Natural killer cell (primary cell): Measurements from ENCODE around the gene VWA8. TPM values are rescaled to one million over a fixed set of nuclear protein-coding genes. Genes with fewer than 3 reads are reported as not detected.

Source experiments
- ATAC-seq, 3 donors: fragments of 150-1000 bp in 2 of 3; fragments of 200-7000 bp in 1 of 3; cut with Tn5 transposase; 1 replicate in 1 of 3; 2 replicates in 2 of 3; pipeline ENCODE4 v1.10.0; 2021; ENCODE audit warnings: mild to moderate bottlenecking in 2 of 3, moderate library complexity in 2 of 3
- DNase-seq, 2 donors: peaks; one replicate each; pipeline versions ENCODE4 v3.0.0 to v3.0.0-alpha.2; 2013 to 2021; ENCODE audit warnings: mixed read lengths in 1 of 2
- H3K27ac ChIP-seq: one replicate; pipeline ENCODE4 v1.5.1; 2013; ENCODE audit warnings: mild to moderate bottlenecking, low read length
- H3K27me3 ChIP-seq: one replicate; pipeline ENCODE4 v1.6.1; 2013; ENCODE audit warnings: low read length; ENCODE audit not compliant: control insufficient read depth, insufficient read depth
- H3K36me3 ChIP-seq: one replicate; pipeline ENCODE4 v1.6.1; 2013; ENCODE audit warnings: low read length; ENCODE audit not compliant: control insufficient read depth, insufficient read depth
- H3K4me1 ChIP-seq: one replicate; pipeline ENCODE4 v1.6.1; 2013; ENCODE audit warnings: low read length; ENCODE audit not compliant: control insufficient read depth, insufficient read depth
- H3K4me3 ChIP-seq: one replicate; pipeline ENCODE4 v1.5.1; 2013; ENCODE audit warnings: low read length
- H3K9me3 ChIP-seq: one replicate; pipeline ENCODE4 v1.6.1; 2013; ENCODE audit warnings: low read length; ENCODE audit not compliant: control insufficient read depth, insufficient read depth
- H3K27ac Mint-ChIP-seq, 2 donors: one replicate each; pipeline ENCODE4 v1.8.0; 2022; ENCODE audit warnings: mild to moderate bottlenecking in 2 of 2, mixed read lengths in 2 of 2, moderate library complexity in 1 of 2
- H3K27me3 Mint-ChIP-seq, 2 donors: one replicate each; pipeline ENCODE4 v1.8.0; 2022; ENCODE audit warnings: low read depth in 2 of 2, mixed read lengths in 2 of 2
- H3K36me3 Mint-ChIP-seq: one replicate; pipeline ENCODE4 v1.8.0; 2022; ENCODE audit warnings: mixed read lengths
- H3K4me1 Mint-ChIP-seq, 2 donors: one replicate each; pipeline ENCODE4 v1.8.0; 2022; ENCODE audit warnings: mixed read lengths in 2 of 2
- H3K4me3 Mint-ChIP-seq: one replicate; pipeline ENCODE4 v1.8.0; 2022; ENCODE audit warnings: mild to moderate bottlenecking, moderate library complexity, mixed read lengths
- H3K9me3 Mint-ChIP-seq, 2 donors: one replicate each; pipeline ENCODE4 v1.8.0; 2022; ENCODE audit warnings: mixed read lengths in 2 of 2
- WGBS: methylation state at CpG from one replicate; pipeline ENCODE4 v1.1.7; 2013; ENCODE audit warnings: missing lambda C conversion rate; ENCODE audit not compliant: insufficient coverage; 5-methylcytosine and 5-hydroxymethylcytosine counted together
- intact Hi-C: fragments of 100-400 bp; cut with micrococcal nuclease; formaldehyde crosslinking; loops from one replicate; pipeline ENCODE4 v1.14.2; 2022
- total RNA-seq, 4 donors: library from RNA; stranded (reverse); fragments of 120-200 nt in 1 of 4; gene quantifications; one replicate each; pipeline versions ENCODE4 v1.2.3 to v1.2.4, GENCODE V29; 2013 to 2022
- TF ChIP-seq, protein P1 (sequence below): fragments of 200-600 bp; IDR thresholded peaks from one replicate; pipeline ENCODE4 v1.8.0; 2022; ENCODE audit warnings: antibody characterized with exemption

The VWA8 gene
- total RNA-seq, 3 donors from 2014 or later (not counting 1 experiment from before 2014, with no cell fraction given): 21.9 to 27.5 (median 22.6) TPM

DNA sequence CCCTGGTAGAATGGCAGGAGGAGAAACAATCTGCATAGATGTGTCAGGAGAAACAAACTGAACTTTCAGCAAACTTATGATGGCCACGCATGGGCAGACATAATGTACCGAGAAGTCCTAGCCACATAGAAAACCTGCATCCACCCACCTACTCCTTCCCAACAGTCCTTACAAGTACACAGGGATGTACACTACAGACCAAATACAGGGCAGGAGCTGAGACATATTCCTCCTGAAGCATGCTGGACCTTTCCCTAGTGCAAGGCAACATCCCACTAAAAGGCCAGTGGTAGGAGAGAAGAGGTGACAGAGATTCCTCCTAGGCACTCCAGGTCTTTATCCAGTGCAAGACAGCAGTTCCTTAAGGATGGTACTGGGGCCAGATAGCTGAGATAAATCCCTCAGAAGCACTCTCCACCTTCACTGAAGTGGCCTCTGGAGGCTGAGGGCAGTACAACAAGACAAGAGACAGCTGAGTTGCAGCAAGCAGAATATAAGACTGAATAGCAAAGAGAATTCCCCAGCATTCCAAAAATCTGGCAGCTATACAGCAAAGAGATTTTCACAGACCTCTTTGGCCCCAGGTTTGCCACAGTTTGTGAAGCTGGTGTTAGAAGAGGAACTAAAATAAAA, 18.3 kb downstream of the VWA8 start:
- Mint-ChIP-seq H3K9me3 (peaks cover 0 to 14% of the 10 kb centered on the region in 2 donors), H3K4me1 (peaks cover 6 to 16% of the 10 kb centered on the region in 2 donors), H3K27me3 (no peaks in the 10 kb centered on the region), H3K36me3 (peaks cover 27% of the 10 kb centered on the region), H3K4me3 (no peak overlapping the region), H3K27ac (no peak overlapping the region)
- TF ChIP-seq, protein P1, sequence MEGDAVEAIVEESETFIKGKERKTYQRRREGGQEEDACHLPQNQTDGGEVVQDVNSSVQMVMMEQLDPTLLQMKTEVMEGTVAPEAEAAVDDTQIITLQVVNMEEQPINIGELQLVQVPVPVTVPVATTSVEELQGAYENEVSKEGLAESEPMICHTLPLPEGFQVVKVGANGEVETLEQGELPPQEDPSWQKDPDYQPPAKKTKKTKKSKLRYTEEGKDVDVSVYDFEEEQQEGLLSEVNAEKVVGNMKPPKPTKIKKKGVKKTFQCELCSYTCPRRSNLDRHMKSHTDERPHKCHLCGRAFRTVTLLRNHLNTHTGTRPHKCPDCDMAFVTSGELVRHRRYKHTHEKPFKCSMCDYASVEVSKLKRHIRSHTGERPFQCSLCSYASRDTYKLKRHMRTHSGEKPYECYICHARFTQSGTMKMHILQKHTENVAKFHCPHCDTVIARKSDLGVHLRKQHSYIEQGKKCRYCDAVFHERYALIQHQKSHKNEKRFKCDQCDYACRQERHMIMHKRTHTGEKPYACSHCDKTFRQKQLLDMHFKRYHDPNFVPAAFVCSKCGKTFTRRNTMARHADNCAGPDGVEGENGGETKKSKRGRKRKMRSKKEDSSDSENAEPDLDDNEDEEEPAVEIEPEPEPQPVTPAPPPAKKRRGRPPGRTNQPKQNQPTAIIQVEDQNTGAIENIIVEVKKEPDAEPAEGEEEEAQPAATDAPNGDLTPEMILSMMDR: no peak
- ATAC-seq (no peak), DNase-seq (no peak)
- H3K9me3 ChIP-seq: no peaks in the 10 kb centered on the region
- WGBS: 93% methylated on average over 2 of the region's 2 CpGs
- H3K4me3 ChIP-seq: no peak overlapping the region
- no peak overlapping the region for H3K27ac ChIP-seq
- no peaks in the 10 kb centered on the region for H3K27me3 ChIP-seq
- H3K4me1 ChIP-seq: no peaks in the 10 kb centered on the region
- peaks cover 15% of the 10 kb centered on the region for H3K36me3 ChIP-seq
- intact Hi-C loops: no loop called here

DNA sequence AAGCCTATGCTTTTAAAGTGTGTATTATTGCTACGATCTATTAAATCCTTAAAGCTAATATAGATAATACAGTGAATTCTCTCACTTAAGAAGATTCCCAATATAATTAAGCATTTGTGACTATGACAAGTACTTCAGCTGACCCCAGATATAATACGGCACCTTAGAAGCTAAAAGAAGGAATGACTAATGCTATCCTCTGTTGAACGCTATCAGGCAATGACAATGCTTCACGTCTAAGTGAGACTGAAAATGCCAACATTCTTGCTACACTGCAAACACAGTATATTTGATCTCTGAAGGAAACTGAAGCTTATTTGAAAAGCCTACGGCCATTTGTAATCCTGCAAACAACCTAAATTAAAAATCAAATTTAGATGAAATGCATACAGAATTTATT, 19.7 kb downstream of the VWA8 start:
- no peaks in the 10 kb centered on the region for H3K4me1 ChIP-seq
- WGBS: 92% methylated on average over 3 of the region's 5 CpGs
- Mint-ChIP-seq H3K4me1 (peaks cover 6 to 9% of the 10 kb centered on the region in 2 donors), H3K4me3 (no peak overlapping the region), H3K27ac (no peak overlapping the region), H3K27me3 (no peaks in the 10 kb centered on the region), H3K9me3 (peaks cover 0 to 12% of the 10 kb centered on the region in 2 donors), H3K36me3 (peaks cover 15% of the 10 kb centered on the region)
- TF ChIP-seq, protein P1: no peak
- H3K27ac ChIP-seq: no peak overlapping the region
- intact Hi-C loops: no loop called here
- no peaks in the 10 kb centered on the region for H3K27me3 ChIP-seq
- no peak overlapping the region for H3K4me3 ChIP-seq
- no peaks in the 10 kb centered on the region for H3K9me3 ChIP-seq
- DNase-seq: no peak
- H3K36me3 ChIP-seq: peaks cover 8% of the 10 kb centered on the region
- no peak for ATAC-seq

DNA sequence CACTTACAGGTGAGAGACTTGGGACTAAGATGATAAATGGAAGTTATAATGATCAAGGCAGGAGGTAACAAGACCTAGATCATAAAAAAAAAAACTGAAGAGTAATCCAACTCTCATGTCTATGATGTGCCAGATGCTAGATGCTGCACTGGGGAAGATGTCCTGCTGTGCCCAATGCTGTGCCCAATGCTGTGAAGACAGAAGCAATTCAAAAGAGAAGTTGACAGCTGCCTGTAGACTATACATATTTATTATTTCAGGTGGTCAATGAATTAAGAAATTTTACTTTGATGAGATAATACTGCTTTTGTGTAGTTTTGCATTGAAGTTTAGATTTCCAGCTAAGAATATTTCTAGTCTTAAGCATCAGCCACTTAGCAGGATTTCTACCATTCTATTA, 21.5 kb downstream of the VWA8 start:
- Mint-ChIP-seq H3K9me3 (no peaks in the 10 kb centered on the region), H3K4me1 (peaks cover 0 to 9% of the 10 kb centered on the region in 2 donors), H3K36me3 (no peaks in the 10 kb centered on the region), H3K27ac (no peak overlapping the region), H3K27me3 (no peaks in the 10 kb centered on the region), H3K4me3 (no peak overlapping the region)
- intact Hi-C loops: no loop called here
- no peaks in the 10 kb centered on the region for H3K27me3 ChIP-seq
- TF ChIP-seq, protein P1: no peak
- H3K36me3 ChIP-seq: peaks cover 6% of the 10 kb centered on the region
- no peaks in the 10 kb centered on the region for H3K9me3 ChIP-seq
- no peak overlapping the region for H3K4me3 ChIP-seq
- no peak overlapping the region for H3K27ac ChIP-seq
- H3K4me1 ChIP-seq: no peaks in the 10 kb centered on the region
- DNase-seq (no peak), ATAC-seq (no peak)

DNA sequence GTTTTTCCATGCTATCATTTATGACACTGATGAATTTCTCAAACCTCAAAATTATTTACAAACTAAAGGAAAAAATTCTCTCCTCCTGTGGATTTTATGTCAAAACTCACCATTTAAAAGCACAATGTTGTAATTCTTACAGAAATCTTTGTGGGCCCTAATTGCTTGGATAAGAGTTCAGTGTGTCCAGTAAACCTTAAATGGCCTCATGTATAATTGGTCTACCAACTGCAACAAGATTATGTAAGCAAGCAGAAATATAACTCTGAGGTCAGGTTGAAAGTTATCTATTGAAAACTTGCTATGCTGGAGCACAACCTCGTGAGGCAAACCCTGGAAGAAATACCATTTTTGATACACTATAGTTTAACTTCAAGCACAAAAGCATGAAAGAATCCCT, 22.0 kb downstream of the VWA8 start:
- Histone ChIP-seq H3K9me3 (no peaks in the 10 kb centered on the region), H3K4me3 (no peak overlapping the region), H3K4me1 (no peaks in the 10 kb centered on the region), H3K27ac (no peak overlapping the region), H3K27me3 (no peaks in the 10 kb centered on the region), H3K36me3 (peaks cover 6% of the 10 kb centered on the region)
- Mint-ChIP-seq H3K4me3 (no peak overlapping the region), H3K27me3 (no peaks in the 10 kb centered on the region), H3K9me3 (no peaks in the 10 kb centered on the region), H3K27ac (no peak overlapping the region), H3K4me1 (peaks cover 0 to 9% of the 10 kb centered on the region in 2 donors), H3K36me3 (no peaks in the 10 kb centered on the region)
- TF ChIP-seq, protein P1: no peak
- no peak for DNase-seq
- intact Hi-C loops: no loop called here
- 100% methylated on average over 1 of the region's 1 CpG for WGBS
- no peak for ATAC-seq
